Astrocyte (in vitro differentiated cells and primary cell): ENCODE measurements around the gene SNRNP25. TPM values are rescaled to one million over a fixed set of nuclear protein-coding genes. Genes with fewer than 3 reads are reported as not detected.

Experiments used
- DNase-seq: peaks from one replicate; pipeline ENCODE4 v3.0.0-alpha.2; 2010; ENCODE audit warnings: low read depth
- FAIRE-seq: peaks from 2 replicates; lab custom pipeline; 2011; peaks lifted over from hg19 to GRCh38; lab: Jason Lieb, UNC
- H2AFZ ChIP-seq: 2 replicates; pipeline ENCODE4 v1.6.0; 2012; ENCODE audit warnings: low read depth, low read length, inconsistent platforms
- H3K27ac ChIP-seq: 2 replicates; pipeline ENCODE4 v1.5.1; 2011; ENCODE audit warnings: low read depth, low read length, inconsistent platforms
- H3K27me3 ChIP-seq: 2 replicates; pipeline ENCODE4 v1.6.0; 2011; ENCODE audit warnings: low read length, inconsistent platforms; ENCODE audit not compliant: insufficient read depth
- H3K36me3 ChIP-seq: 2 replicates; pipeline ENCODE4 v1.5.1; 2011; ENCODE audit warnings: low read length, inconsistent platforms; ENCODE audit not compliant: insufficient read depth
- H3K4me1 ChIP-seq: 2 replicates; pipeline ENCODE4 v1.5.1; 2011; ENCODE audit warnings: low read length, inconsistent platforms; ENCODE audit not compliant: insufficient read depth
- H3K4me2 ChIP-seq: 2 replicates; pipeline ENCODE4 v1.6.0; 2012; ENCODE audit warnings: low read length, inconsistent platforms
- H3K4me3 ChIP-seq: 2 replicates; pipeline ENCODE4 v1.5.1; 2011; ENCODE audit warnings: low read depth, mild to moderate bottlenecking, low read length, inconsistent platforms; ENCODE audit not compliant: insufficient read depth
- H3K79me2 ChIP-seq: 2 replicates; pipeline ENCODE4 v1.6.0; 2012; ENCODE audit warnings: mild to moderate bottlenecking, low read length, inconsistent platforms; ENCODE audit not compliant: insufficient read depth
- H3K9ac ChIP-seq: 2 replicates; pipeline ENCODE4 v1.6.0; 2012; ENCODE audit warnings: mild to moderate bottlenecking, low read length, inconsistent platforms
- H3K9me3 ChIP-seq: 2 replicates; pipeline ENCODE4 v1.5.1; 2012; ENCODE audit warnings: low read depth, mild to moderate bottlenecking, low read length, inconsistent platforms; ENCODE audit not compliant: insufficient read depth
- H4K20me1 ChIP-seq: 2 replicates; pipeline ENCODE4 v1.6.0; 2012; ENCODE audit warnings: low read length, inconsistent platforms; ENCODE audit not compliant: insufficient read depth
- H3K27ac Mint-ChIP-seq: one replicate; pipeline ENCODE4 v1.8.0; 2021; ENCODE audit warnings: mild to moderate bottlenecking, mixed read lengths; ENCODE audit not compliant: unreplicated experiment
- H3K27me3 Mint-ChIP-seq: one replicate; pipeline ENCODE4 v1.8.0; 2021; ENCODE audit warnings: low read depth, mixed read lengths; ENCODE audit not compliant: unreplicated experiment
- H3K36me3 Mint-ChIP-seq: one replicate; pipeline ENCODE4 v1.8.0; 2021; ENCODE audit warnings: low read depth, mixed read lengths; ENCODE audit not compliant: unreplicated experiment
- H3K4me1 Mint-ChIP-seq: one replicate; pipeline ENCODE4 v1.8.0; 2021; ENCODE audit warnings: low read depth, mixed read lengths; ENCODE audit not compliant: unreplicated experiment
- H3K4me3 Mint-ChIP-seq: one replicate; pipeline ENCODE4 v1.8.0; 2021; ENCODE audit warnings: mild to moderate bottlenecking, moderate library complexity, mixed read lengths; ENCODE audit not compliant: unreplicated experiment
- H3K9me3 Mint-ChIP-seq: one replicate; pipeline ENCODE4 v1.8.0; 2021; ENCODE audit warnings: mild to moderate bottlenecking, mixed read lengths; ENCODE audit not compliant: unreplicated experiment
- EZH2 ChIP-seq: IDR thresholded peaks from 2 replicates; pipeline ENCODE4 v1.6.1; 2012; ENCODE audit warnings: mild to moderate bottlenecking, low read length, inconsistent platforms; ENCODE audit not compliant: insufficient read depth
- total RNA-seq: library from RNA; stranded (reverse); gene quantifications from 2 replicates; pipeline ENCODE4 v1.2.1, GENCODE V29; 2021
- TF ChIP-seq, protein P1 (sequence below): IDR thresholded peaks from 2 replicates; pipeline ENCODE4 v1.5.1; 2011; ENCODE audit warnings: low read depth, mild to moderate bottlenecking, inconsistent platforms, low read length, moderate library complexity; ENCODE audit not compliant: insufficient read depth

Gene SNRNP25
- total RNA-seq, 1 donor from 2014 or later, result 34.1 TPM

DNA sequence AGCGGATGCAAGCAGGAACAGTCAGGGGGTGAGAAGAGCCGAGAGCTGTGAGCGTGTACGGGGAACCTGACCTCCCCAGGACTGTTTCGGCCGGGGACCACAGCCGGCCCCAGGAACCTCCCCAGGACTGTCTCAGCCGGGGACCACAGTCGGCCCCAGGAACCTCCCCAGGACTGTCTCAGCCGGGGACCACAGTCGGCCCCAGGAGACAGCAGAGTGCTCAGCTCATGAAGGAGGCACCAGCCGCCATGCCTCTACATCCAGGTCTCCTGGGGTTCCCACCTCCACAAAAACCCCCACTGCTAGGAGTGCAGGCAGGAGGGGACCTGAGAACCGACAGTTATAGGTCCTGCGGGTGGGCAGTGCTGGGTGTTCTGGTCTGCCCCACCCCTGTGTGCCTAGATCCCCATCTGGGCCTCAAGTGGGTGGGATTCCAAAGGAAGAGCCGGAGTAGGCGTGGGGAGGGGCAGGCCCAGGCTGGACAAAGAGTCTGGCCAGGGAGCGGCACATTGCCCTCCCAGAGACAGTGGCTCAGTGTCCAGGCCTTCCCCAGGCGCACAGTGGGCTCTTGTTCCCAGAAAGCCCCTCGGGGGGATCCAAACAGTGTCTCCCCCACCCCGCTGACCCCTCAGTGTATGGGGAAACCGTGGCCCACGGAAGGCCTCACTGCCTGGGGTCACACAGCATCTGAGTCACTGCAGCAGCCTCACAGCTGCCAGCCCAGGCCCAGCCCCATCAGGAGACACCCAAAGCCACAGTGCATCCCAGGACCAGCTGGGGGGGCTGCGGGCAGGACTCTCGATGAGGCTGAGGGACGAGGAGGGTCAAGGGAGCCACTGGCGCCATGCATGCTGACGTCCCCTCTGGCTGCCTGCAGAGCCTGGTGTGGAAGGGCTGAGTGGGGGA lies 14.5 kb downstream of the SNRNP25 start:
- Histone ChIP-seq H2AFZ (no peak overlapping the region), H3K9ac (peak overlapping the region; percentile 35), H3K79me2 (peaks cover 62% of the 10 kb centered on the region), H4K20me1 (peaks cover 82% of the 10 kb centered on the region), H3K4me2 (peak overlapping the region; percentile 4), H3K36me3 (peaks cover 2% of the 10 kb centered on the region), H3K4me3 (no peak overlapping the region), H3K27me3 (no peaks in the 10 kb centered on the region), H3K4me1 (peaks cover 26% of the 10 kb centered on the region), H3K27ac (no peak overlapping the region), H3K9me3 (no peaks in the 10 kb centered on the region)
- H3K27ac Mint-ChIP-seq, result no peak overlapping the region
- H3K27me3 Mint-ChIP-seq, result no peaks in the 10 kb centered on the region
- no peak for DNase-seq
- no peak for FAIRE-seq
- H3K9me3 Mint-ChIP-seq, result no peaks in the 10 kb centered on the region
- H3K4me3 Mint-ChIP-seq, result peak overlapping the region; percentile 34
- H3K36me3 Mint-ChIP-seq, result peaks cover 7% of the 10 kb centered on the region
- peaks cover 22% of the 10 kb centered on the region for H3K4me1 Mint-ChIP-seq
- TF ChIP-seq, protein P1, sequence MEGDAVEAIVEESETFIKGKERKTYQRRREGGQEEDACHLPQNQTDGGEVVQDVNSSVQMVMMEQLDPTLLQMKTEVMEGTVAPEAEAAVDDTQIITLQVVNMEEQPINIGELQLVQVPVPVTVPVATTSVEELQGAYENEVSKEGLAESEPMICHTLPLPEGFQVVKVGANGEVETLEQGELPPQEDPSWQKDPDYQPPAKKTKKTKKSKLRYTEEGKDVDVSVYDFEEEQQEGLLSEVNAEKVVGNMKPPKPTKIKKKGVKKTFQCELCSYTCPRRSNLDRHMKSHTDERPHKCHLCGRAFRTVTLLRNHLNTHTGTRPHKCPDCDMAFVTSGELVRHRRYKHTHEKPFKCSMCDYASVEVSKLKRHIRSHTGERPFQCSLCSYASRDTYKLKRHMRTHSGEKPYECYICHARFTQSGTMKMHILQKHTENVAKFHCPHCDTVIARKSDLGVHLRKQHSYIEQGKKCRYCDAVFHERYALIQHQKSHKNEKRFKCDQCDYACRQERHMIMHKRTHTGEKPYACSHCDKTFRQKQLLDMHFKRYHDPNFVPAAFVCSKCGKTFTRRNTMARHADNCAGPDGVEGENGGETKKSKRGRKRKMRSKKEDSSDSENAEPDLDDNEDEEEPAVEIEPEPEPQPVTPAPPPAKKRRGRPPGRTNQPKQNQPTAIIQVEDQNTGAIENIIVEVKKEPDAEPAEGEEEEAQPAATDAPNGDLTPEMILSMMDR, result no peak
- TF ChIP-seq EZH2, result no peak

DNA sequence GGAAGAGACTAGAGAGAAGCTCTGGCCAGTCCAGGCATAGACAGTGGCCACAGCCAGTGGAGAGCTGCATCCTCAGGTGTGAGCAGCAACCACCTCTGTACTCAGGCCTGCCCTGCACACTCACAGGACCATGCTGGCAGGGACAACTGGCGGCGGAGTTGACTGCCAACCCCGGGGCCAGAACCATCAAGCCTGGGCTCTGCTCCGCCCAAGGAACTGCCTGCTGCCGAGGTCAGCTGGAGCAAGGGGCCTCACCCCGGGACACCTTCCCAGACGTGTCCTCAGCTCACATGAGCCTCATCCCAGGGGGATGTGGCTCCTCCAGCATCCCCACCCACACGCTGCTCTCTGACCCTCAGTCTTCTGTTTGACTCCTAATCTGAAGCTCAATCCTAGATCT lies 15.6 kb downstream of the SNRNP25 start:
- Mint-ChIP-seq H3K9me3 (no peaks in the 10 kb centered on the region), H3K36me3 (peaks cover 2% of the 10 kb centered on the region), H3K27ac (no peak overlapping the region), H3K4me3 (no peak overlapping the region), H3K27me3 (no peaks in the 10 kb centered on the region), H3K4me1 (peaks cover 25% of the 10 kb centered on the region)
- DNase-seq (no peak), FAIRE-seq (no peak)
- Histone ChIP-seq H3K4me3 (no peak overlapping the region), H3K9ac (no peak overlapping the region), H3K27ac (no peak overlapping the region), H3K4me2 (no peak overlapping the region), H3K27me3 (no peaks in the 10 kb centered on the region), H3K9me3 (no peaks in the 10 kb centered on the region), H3K4me1 (peaks cover 29% of the 10 kb centered on the region), H3K36me3 (no peaks in the 10 kb centered on the region), H2AFZ (no peak overlapping the region), H4K20me1 (peaks cover 75% of the 10 kb centered on the region), H3K79me2 (peaks cover 62% of the 10 kb centered on the region)
- no peak for TF ChIP-seq EZH2

DNA sequence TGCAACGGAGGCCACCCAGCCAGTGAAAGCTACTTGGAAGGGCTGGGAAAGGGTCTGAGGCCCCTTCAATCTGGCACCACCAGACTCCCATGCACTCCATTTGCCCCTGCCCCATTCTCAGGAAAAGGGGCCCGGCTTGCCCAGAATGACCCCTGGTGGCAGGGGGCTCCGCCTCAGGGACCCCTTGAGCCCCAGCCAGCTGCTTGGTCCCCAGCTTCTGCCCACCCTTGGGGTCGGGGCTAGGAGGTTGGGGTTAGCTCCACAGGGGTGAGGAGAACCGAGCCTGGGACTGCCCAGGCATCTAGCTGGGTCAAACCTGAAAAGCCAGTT lies 17.5 kb downstream of the SNRNP25 start:
- peak overlapping the region; percentile 96 for H3K4me2 ChIP-seq
- peaks cover 56% of the 10 kb centered on the region for H4K20me1 ChIP-seq
- TF ChIP-seq, protein P1, result no peak
- no peak for TF ChIP-seq EZH2
- H3K27ac ChIP-seq, result peak overlapping the region; percentile 54
- H3K9me3 Mint-ChIP-seq, result no peaks in the 10 kb centered on the region
- H3K27me3 ChIP-seq, result no peaks in the 10 kb centered on the region
- H3K4me1 Mint-ChIP-seq, result peaks cover 37% of the 10 kb centered on the region
- H3K9ac ChIP-seq, result peak overlapping the region; percentile 84
- DNase-seq (no peak), FAIRE-seq (no peak)
- peaks cover 43% of the 10 kb centered on the region for H3K4me1 ChIP-seq
- H3K36me3 Mint-ChIP-seq, result no peaks in the 10 kb centered on the region
- no peak overlapping the region for H2AFZ ChIP-seq
- H3K9me3 ChIP-seq, result no peaks in the 10 kb centered on the region
- peak overlapping the region; percentile 72 for H3K27ac Mint-ChIP-seq
- H3K4me3 ChIP-seq, result peak overlapping the region; percentile 81
- H3K4me3 Mint-ChIP-seq, result peak overlapping the region; percentile 91
- peaks cover 58% of the 10 kb centered on the region for H3K79me2 ChIP-seq
- no peaks in the 10 kb centered on the region for H3K36me3 ChIP-seq
- no peaks in the 10 kb centered on the region for H3K27me3 Mint-ChIP-seq
